K562 (cell line): ENCODE results near the gene MXI1. TPM values are rescaled to one million over a fixed set of nuclear protein-coding genes. Genes with fewer than 3 reads are reported as not detected.

Source experiments
- GABPB1 ChIP-seq: sonication (generic); formaldehyde crosslinking; IDR thresholded peaks from 2 replicates; pipeline ENCODE4 v1.8.0; 2022; ENCODE audit warnings: mild to moderate bottlenecking, missing genetic modification reagents
- MXI1 ChIP-seq: IDR thresholded peaks from 2 replicates; pipeline ENCODE4 v1.6.1; 2011; ENCODE audit warnings: low read depth, mild to moderate bottlenecking, improper control_type of control experiment, low read length
- RBM15 ChIP-seq: fragments of 200-400 bp; formaldehyde crosslinking; IDR thresholded peaks from 2 replicates; pipeline ENCODE4 v1.6.1; 2018; ENCODE audit warnings: mild to moderate bottlenecking, low read length, moderate library complexity; ENCODE audit not compliant: insufficient read depth
- polyA plus RNA-seq, 8 experiments: library from polyadenylated mRNA; depleted of rRNA in 4 of 8; stranded (reverse) in 5 of 8; unstranded in 3 of 8; fragments of >200 nt; fragmentation: Nextera tagmentation in 2 of 8; fragmentation: Illumina TruSeq in 1 of 8; extraction: Ambion mirVana in 2 of 8; extraction: Trizol in 1 of 8; gene quantifications; 2 replicates each; pipeline versions ENCODE4 v1.2.1 to v1.2.3, GENCODE V29; 2011 to 2014; ENCODE audit warnings: inconsistent platforms in 1 of 8, missing spikeins in 1 of 8
- total RNA-seq, 7 experiments: library from RNA; depleted of rRNA in 6 of 7; stranded (reverse); fragments of >200 nt in 6 of 7; fragmentation: Illumina TruSeq in 2 of 7; extraction: Trizol in 2 of 7; gene quantifications; 2 replicates each; pipeline versions ENCODE4 v1.2.1 to v1.2.3, GENCODE V29; 2011 to 2021; ENCODE audit warnings: low replicate concordance in 1 of 7
- TF ChIP-seq, protein P1 (sequence below): sonication (generic); formaldehyde crosslinking; IDR thresholded peaks from 2 replicates; pipeline ENCODE4 v1.8.1; 2023; ENCODE audit warnings: mild to moderate bottlenecking, missing genetic modification reagents, moderate library complexity
- TF ChIP-seq, protein P2 (sequence below): fragments of 450-650 bp; conservative IDR thresholded peaks from 2 replicates; pipeline ENCODE4 v1.6.1; 2016; ENCODE audit warnings: missing genetic modification characterization, low read depth, mild to moderate bottlenecking, missing compliant biosample characterization, moderate library complexity
- TF ChIP-seq, protein P3 (sequence below): fragments of 250-450 bp; sonication (Bioruptor Pico); IDR thresholded peaks from 2 replicates; pipeline ENCODE4 v1.4.0; 2020; ENCODE audit warnings: borderline replicate concordance

MXI1 gene
- total and polyA plus RNA-seq, 9 of the 15 experiments (the other 6 are each of a cell fraction or from before 2014, with no cell fraction given) = 9.1 to 23.7 (median 14.8) TPM

- TF ChIP-seq, protein P1, sequence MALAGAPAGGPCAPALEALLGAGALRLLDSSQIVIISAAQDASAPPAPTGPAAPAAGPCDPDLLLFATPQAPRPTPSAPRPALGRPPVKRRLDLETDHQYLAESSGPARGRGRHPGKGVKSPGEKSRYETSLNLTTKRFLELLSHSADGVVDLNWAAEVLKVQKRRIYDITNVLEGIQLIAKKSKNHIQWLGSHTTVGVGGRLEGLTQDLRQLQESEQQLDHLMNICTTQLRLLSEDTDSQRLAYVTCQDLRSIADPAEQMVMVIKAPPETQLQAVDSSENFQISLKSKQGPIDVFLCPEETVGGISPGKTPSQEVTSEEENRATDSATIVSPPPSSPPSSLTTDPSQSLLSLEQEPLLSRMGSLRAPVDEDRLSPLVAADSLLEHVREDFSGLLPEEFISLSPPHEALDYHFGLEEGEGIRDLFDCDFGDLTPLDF (CRISPR knock-in tag) = no peak
- TF ChIP-seq, protein P2, sequence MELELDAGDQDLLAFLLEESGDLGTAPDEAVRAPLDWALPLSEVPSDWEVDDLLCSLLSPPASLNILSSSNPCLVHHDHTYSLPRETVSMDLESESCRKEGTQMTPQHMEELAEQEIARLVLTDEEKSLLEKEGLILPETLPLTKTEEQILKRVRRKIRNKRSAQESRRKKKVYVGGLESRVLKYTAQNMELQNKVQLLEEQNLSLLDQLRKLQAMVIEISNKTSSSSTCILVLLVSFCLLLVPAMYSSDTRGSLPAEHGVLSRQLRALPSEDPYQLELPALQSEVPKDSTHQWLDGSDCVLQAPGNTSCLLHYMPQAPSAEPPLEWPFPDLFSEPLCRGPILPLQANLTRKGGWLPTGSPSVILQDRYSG (tag) = no peak
- TF ChIP-seq RBM15 (no peak), MXI1 (no peak), GABPB1 (CRISPR knock-in tag) (no peak)
- TF ChIP-seq, protein P3, sequence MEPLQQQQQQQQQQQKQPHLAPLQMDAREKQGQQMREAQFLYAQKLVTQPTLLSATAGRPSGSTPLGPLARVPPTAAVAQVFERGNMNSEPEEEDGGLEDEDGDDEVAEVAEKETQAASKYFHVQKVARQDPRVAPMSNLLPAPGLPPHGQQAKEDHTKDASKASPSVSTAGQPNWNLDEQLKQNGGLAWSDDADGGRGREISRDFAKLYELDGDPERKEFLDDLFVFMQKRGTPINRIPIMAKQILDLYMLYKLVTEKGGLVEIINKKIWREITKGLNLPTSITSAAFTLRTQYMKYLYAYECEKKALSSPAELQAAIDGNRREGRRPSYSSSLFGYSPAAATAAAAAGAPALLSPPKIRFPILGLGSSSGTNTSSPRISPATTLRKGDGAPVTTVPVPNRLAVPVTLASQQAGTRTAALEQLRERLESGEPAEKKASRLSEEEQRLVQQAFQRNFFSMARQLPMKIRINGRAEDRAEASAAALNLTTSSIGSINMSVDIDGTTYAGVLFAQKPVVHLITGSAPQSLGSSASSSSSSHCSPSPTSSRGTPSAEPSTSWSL (CRISPR knock-in tag) = no peak
- TF ChIP-seq, all 486 proteins: peak for 0
Measured at GRCh38 chr10:110175406-110175805, 32.0 kb upstream of the MXI1 start (continued).
